Activated CD4-positive, CD25-positive, alpha-beta regulatory T cell (primary cell): Measurements from ENCODE around the gene ITGB3.
"Not testable (repeated sequence)": the region's sequence is repeated elsewhere in the genome, so short reads cannot be mapped to it uniquely, and the experiment has no call there.

ENCODE experiments used
- DNase-seq, 4 experiments: peaks; one replicate each; lab custom pipeline; 2025; lab: John Stamatoyannopoulos, UW

ITGB3 gene

DNA sequence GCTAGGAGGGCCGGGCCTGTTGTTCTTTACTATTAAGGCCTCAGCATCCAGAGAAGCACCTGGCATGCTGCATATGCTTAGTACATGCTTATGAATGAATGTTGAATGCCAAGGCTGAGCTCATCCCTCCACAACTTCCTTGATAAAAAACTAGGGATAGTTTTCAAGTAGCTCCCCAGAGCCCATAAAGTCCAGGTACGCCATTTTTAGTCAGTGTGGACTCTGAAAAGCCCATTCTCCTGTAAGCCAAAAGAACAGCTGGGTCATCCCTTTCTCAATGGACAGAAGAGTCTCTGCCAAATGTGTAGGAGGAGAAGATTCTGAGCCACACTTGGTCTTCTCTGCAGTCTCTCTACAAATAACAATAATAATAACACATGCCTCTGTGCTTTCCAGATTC is 8.9 kb upstream of the ITGB3 start:
- no peak for DNase-seq

DNA sequence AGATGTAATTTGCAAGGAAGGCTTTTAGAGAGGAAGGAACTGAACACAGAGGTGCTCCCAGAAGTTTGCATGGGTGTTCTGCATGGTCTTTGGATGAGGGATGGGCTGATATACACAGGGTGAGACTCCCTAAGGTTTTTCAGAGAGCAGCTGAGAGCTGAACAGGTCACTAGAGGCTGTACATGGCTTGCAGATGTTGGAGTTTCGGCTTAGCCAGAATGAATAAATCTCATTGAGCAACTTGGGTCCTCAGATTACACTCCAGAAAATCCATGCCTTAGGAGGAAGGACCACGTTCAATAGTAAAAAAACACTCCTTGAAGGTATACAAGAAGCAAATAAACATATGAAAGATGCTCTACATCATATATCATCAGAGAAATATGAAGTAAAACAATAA is 7.5 kb upstream of the ITGB3 start:
- no peak for DNase-seq

DNA sequence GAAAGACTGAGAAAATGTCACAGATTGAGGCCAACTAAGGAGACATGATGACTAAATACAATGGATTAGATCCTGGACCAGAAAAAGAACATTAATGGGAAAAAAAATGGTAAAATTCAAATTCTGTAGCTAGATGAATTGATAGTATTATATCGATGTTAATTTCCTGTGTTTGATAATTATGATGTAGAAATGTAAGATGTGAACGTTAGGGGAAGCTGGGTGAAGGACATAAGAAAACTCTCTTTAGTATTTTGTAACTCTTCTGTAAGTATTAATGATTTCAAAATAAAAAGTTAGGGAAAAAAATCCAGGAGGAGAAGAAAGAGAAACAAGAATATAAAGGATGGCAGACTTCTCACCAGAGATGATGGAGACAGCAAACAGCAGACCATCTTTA is 2.8 kb upstream of the ITGB3 start:
- no peak for DNase-seq

DNA sequence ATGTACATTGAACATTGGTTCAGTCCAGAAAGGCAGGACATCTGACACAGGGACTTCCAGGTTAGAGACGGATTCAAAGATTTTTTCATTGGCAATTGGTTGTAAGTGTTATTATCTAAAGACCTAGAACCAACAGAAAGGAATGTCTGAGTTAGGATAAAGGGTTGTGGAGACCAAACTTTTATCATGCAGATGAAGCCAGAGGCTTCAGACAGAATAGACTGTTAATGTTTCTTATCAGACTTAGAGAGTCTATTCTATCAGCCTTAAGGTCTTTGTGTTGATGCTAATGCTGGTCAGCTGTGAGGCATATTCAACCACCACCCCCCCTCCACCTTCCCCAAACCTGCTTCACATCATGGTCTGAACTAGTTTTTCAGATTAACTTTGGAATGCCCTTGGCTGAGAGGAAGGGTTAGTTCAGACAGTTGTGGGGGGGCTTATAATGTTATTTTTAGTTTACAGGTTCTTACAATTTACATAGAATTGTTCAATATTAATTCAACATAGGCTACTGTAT is 2.1 kb upstream of the ITGB3 start:
- no peak for DNase-seq

DNA sequence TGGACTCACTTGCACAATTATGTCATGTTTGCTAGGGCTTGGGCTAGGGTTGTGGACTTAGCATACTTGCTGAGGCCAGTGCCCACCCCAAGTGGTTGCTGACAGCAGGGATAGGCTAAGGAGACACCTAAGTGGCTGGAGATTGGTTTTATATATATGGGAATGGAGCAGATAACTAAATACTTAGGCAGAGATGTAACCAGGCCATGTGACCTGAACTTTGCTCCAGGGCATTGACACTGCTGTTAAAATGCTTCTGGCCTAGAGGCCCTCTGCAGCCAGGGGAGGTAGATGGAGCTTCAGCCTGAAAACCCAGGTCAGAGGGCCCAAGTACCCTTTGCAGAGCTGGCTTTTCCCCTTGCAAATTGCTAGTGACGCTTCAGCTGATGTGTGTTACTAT is 1.4 kb upstream of the ITGB3 start:
- DNase-seq = no peak

DNA sequence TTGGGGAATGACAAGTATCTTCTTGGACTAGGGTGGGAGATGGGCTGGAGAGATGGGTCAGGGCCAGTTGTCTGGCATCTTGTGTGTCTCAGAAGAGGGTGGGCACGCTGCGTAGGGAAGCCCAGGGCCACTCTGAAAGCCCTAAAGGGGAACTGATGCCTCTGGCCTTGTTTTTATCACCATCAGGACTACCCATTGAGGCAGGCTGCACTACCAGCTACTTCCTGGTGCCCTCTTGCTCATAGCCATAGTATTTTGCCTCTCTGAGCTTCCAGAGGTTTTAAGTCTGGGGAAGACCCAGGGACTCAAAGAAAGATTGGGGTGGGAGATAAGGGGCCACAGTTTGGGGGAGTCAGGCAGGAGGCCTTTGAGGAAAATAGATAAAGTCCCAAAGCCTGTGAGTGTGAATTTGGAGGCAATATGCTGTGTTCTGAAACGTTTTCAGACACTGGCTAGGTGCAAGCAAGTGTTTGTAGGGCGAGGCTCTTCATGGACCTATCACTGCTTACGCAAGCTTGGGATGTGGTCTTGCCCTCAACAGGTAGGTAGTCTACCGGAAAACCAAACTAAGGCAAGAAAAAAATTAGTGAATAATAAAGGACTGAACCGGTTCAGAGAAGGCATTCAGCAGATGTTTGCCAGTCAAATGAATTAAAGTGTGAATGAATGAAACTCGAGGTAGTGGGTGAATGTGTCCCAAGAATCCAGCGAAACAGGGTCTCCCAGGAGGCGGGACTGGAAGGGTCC is 688 bp upstream of the ITGB3 start:
- DNase-seq = no peak

DNA sequence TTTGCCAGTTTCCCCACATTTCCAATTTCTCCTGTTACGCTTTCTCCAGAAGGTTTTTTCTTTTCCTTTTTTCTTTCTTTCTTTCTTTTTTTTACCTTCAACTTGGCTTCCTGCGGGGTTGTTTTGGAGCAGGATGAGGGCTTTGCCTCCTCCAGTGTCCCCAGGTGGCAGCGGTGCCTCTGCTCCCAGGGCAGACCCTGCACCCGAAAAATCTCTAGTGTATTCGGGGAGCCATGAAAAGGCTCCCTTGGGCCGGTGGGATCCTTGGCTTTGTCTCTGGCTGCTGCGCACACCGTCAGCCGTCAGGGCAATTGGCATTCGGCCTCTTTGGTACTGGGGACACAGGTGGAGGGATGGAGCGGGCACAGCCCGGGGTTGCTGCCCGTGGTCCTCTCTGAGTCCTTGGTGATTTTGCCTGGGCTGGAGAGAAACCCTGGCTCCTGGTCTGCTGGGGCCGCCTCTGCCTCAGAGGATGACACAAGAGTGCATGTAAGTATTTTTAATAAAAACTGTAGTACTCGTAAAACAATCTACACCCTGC is 846 bp downstream of the ITGB3 start:
- no peak for DNase-seq

DNA sequence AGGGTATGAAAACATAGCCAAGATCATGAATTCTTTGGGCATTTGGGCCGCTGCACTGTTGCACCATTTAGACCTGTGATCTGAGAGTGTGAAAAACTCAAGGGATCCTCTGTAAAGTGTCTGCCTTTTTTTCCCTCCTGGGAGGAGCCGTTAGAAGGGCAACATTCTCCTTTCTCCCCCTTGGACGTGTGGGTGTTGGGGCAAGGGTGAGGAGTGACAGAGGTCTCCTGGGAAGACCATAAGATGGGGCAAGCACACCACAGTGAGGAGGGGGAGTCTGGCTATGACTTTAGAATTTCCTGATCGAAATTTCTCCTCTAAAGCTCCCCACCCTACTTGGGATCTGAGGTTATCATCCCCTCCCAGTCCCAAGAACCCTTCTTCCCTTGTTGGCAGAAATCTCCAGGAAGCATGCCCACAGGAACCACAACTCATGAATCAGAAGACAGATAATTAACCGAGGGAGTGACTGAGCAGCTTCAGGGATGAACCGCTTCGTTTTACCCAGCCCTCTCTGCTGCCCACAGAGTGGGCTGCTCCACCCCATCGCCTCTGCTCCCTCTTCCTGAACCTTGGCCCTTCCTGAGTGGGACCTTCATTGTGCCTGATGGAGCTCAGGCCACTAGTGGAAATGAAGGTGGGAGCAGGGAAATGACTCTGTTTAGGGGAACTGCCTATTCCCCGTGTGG is 4.2 kb downstream of the ITGB3 start:
- no peak for DNase-seq

DNA sequence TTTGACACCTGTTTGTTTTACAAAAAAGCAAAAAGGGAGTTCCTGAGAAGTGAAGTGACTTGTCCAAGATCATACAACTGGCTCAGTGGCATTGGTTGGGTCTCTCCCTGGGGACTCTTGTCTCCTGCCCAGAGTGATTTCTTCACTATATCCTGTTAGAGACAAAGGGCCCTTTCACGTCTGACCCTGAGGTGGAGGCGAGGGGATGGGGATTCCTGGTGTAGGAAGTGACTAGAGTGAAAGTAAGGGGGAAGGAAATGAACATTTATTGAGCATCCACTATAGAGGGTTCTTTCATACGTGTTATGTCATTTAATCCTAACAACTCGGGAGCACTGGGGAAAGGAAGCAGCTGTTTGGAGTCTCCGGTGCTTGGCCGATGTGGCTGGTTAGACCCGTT is 9.0 kb downstream of the ITGB3 start:
- no peak for DNase-seq

DNA sequence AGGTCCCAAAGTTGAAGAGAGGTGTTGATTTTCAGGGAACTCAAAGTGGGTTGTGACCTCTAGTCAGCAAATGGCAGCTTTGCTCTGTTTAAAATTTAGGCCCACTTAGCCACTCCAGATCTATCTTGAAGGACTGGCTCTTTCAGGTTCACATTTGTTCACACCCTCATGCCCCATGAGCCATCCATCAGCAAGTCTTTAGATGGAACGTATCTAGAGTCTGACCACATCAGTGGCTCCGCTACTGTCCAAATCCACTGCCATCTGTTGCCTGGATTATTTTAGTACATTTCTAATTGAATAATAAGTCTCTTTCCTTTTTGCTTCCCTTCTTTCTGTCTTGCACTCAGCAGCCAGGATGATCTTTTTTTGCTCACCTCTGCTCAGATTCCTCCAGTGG is 10.5 kb downstream of the ITGB3 start:
- DNase-seq = no peak

DNA sequence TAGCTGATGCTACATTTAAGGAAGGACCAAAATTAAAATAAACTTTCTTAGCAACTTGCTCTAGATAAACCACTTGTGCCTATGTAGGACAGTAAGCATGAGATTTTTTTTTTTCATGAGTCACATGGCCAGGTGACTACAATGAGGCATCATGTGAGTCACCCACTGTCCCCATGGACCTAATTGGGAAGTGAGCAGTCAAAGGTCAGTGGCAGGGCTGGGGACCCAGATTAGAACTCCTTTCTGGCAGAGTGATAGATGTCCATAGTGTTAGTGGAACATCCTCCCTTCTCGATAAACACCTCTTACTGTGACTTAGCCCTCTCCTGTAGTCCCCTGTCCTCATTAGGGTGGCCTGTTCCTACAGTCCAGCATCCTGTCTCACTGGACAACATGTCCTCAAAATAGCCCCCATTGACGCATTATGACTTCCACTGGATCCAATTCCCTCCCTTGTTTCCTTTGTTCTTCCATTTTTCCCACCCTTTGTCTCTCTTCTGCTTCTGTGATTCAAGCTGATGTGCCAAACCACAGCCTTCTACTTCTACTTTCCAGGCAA is 12.4 kb downstream of the ITGB3 start:
- DNase-seq = no peak

DNA sequence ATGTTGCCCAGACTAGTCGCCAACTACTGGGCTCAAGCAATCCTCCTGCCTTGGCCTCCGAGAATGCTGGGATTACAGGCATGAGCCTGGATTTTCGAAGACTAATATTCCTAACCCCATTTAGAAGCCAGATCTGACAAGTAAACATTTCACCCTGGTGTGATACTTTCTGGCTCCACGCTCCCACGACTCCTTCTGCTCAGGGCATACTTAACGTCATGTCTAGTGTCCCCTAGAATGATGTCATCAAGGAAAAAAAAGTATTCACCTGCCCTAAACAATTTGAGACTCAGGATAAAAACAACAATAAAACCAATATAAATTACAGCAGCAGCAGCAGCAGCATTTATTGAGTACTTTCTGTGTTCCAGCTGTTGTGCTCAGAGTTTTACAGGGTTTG is 13.2 kb downstream of the ITGB3 start:
- no peak for DNase-seq

DNA sequence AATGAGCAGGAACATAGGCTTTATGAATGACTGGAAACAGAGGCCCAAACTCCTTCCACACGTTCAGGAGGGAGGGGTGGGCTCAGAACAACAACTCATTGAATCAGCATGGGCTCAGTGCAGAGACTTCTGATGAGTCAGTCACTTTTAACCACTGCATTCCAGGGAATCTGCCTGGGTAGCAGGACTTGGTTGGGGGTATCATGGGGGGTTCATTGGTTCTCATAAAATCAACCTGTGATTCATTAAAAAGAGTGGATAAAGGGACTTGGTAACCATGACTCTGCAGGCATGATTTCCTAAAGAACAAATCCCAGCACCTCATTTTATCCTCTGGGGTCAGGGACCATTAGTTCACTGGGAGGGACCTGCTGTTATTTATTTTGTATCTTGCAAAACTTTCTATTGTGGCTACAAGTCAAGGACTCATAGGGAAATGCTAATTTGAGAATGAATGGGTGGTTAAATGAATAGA is 13.8 kb downstream of the ITGB3 start:
- no peak for DNase-seq

DNA sequence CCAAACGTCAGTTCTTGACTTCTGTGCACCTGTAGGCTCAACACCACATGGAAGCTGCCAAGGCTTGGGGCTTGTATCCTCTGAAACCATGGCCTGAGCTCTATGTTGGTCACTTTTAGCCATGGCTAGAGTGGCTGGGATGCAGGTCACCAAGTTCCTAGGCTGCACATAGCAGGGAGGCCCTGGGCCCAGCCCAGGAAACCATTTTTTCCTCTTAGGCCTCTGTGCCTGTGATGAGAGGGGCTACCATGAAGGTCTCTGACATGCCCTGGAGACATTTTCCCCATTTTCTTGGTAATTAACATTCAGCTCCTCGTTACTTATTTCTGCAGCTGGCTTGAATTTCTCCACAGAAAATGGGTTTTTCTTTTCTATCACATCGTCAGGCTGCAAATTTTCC is 15.3 kb downstream of the ITGB3 start:
- not testable (repeated sequence) for DNase-seq

DNA sequence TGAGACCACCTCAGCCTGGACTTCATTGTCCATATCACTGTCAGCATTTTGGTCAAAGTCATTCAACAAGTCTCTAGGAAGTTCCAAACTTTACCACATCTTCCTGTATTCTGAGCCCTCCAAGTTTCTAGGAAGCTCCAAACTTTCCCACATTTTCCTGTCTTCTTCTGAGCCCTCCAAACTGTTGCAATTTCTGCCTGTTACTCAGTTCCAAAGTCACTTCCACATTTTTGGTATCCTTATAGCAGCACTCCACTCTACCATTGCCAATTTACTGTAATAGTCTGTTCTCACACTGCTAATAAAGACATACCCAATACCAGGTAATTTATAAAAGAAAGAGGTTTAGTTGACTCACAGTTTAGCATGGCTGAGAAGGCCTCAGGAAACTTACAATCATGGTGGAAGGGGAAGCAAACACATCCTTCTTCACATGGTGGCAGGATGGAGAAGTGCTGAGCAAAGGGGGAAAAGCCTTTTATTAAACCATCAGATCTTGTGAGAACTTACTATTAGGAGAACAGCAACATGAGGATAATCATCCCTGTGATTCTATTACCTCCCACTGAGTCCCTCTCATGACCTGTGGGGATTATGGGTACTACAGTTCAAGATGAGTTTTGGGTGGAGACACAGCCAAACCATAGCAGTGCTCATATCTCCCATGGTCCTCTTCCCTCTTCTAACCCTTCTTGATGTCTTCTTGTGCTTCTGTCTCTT is 16.1 kb downstream of the ITGB3 start:
- not testable (repeated sequence) for DNase-seq

DNA sequence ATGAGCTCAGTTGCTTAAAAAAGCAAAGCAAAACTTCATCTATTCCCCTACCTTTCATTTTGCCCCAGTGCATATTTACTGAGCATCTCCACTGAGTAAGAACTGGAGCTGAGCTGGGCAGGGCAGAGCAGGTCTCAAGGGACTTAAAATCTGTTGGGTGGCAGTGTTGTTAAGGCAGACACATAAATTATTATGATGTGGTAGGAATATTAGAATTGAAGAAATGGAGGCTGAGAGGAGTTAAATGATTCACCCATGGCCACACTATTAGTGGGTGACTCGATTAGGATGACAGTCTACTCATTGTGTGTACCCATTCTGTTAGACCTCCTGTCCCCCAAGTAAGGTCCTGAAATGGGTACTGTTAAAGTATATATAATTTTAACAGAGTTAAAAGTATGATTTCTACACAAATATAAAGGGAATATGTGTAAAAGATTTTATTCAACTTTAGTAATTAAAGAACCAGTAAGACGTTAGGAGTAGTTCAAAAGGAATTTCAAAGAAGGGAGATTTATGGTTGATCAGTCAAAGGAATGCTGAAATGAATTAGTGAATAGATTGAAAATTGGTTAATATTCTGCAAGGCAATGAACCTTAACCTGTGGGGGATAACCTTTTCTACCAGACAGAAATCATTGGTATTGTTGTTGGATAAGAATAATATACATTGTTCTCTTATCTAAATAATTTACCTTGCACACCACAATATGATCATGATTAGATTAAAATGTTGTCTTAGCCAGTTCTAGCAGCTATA is 17.5 kb downstream of the ITGB3 start:
- no peak for DNase-seq

DNA sequence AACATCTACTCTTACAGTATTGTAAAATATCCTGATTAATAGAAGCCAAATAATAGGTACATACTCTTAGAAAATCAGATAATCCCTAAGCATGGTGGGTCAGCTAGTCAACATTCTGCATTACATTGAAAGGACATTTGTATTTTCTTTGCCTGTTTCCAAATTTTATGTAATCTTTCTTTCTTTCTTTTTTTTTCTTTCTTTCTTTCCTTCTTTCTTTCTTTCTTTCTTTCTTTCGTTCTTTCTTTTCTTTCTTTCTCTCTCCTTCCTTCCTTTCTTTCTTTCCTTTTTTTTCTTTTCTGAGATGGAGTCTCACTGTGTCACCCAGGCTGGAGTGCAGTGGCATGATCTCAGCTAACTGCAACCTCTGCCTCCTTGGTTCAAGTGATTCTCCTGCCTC is 18.9 kb downstream of the ITGB3 start:
- no peak for DNase-seq

DNA sequence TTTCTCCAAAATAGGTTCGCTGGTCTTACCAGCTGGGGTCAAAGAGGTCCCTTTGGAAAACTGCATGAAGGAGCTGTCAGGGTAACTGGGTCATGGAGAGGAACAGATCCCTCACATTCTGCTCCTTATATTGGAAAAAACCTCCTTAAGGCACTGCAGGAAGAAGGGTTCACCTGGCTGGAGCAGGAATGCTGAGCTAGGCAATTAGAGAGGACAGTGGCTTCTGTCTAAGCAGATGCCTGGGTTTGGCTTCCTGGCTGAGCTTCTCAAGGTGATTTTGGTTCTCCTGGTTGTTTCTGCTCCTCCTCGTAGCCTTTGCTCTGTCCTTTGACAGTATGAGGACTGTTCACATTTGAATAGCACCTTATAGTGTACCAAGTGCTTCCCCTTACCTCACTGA is 19.6 kb downstream of the ITGB3 start:
- DNase-seq = no peak

DNA sequence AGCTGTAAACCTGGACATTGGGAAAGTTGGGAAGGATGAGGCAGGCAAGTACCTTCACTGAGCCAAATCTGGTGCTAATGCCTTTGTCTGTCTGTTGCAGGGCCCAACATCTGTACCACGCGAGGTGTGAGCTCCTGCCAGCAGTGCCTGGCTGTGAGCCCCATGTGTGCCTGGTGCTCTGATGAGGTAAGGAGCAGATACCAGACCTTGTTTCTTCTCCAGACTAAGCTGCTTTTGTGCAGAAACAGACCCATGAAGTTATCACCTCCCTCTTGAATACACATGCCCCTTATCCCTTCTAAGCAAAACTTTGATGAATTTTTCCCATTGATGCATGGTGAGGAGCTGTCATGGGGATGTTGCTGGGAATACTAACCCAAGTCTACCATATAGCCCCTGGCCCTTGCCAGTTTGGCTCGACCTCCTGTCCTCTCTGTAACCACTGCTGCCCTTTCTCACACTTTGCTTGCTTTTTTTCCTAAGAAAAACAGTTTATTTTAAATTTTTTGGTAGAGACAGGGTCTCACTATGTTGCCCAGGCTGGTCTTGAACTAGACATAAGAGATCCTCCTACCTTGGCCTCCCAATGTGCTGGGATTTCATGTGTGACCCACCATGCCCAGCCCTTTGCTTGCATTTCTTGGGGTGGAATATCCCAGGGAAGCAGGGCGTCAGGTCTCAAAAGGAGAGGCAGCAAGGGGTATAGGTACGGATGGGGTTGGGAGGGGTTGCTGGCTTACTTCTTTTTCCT is 20.9 kb downstream of the ITGB3 start:
- DNase-seq = no peak

DNA sequence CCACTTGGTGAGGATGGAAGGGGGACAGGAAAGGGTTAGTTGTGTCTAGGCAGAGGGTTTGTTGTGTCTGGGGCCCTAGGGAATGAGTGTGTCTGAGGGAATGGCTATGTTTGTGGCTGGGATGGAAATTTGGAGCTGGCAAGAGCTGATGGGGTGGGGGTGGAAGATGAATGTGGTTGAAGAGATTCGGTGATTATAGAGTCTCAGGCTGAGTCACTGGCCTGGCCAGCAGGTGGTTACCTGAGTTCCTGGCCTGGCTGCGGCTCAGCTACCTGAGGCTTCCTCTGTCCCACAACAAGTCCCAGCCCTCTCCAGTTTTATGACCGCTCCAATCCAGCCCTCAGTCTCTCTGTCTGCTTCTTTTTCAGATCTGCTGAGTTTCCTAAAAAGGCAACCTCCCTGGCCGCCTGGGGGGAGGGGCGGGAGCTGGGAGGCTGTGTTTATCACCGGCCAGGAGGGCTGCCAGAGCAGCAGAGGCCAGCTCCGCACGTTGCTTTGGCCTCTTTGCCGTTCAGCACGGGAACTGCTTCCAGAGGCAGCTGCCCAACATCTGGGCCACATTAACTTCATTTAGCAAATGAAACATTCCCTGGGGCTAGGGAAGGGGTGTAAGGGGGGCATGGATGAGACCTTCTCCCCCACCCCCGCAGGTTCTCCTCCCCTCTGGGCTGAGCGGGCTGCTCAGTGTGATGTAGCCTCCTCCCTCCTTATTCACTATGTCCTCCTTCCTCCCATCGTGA is 21.8 kb downstream of the ITGB3 start:
- no peak for DNase-seq
